A549 (cell line): Measurements from ENCODE around the gene TNIK. TPM values are rescaled to one million over a fixed set of nuclear protein-coding genes. Genes with fewer than 3 reads are reported as not detected.

Source experiments
- ATAC-seq, 2 experiments: fragments of 200-7000 bp in 1 of 2; fragments of >200 bp in 1 of 2; cut with Nextera tagmentation in 1 of 2; cut with Tn5 transposase in 1 of 2; 3 replicates each; pipeline versions ENCODE4 v1.8.0 to v1.9.1; 2018 to 2020; ENCODE audit warnings: mild to moderate bottlenecking in 1 of 2, moderate library complexity in 1 of 2
- CTCF ChIA-PET: fragments of 300-600 bp; sonication (Branson Sonifier 250); formaldehyde crosslinking; extraction: SDS; loops from one replicate; lab custom pipeline; 2021; ENCODE audit warnings: antibody characterized with exemption, inconsistent platforms; lab: Yijun Ruan, JAX
- POLR2A ChIA-PET: fragments of 350-600 bp; formaldehyde crosslinking; extraction: SDS; loops from one replicate; lab custom pipeline; 2021; ENCODE audit warnings: antibody characterized with exemption, inconsistent platforms; lab: Yijun Ruan, JAX
- DNase-seq, 2 experiments: peaks; one replicate each; pipeline versions ENCODE4 v3.0.0 to v3.0.0-alpha.2; 2011 to 2016; ENCODE audit warnings: low read depth in 1 of 2, low spot score in 1 of 2
- FAIRE-seq: peaks from 2 replicates; lab custom pipeline; 2011; peaks lifted over from hg19 to GRCh38; lab: Jason Lieb, UNC
- H3K27ac ChIP-seq, 2 experiments: fragments of >200 bp; sonication (Bioruptor Twin); formaldehyde crosslinking; 3 replicates each; pipeline ENCODE4 v1.5.1; 2016 to 2017
- H3K4me1 ChIP-seq: fragments of >200 bp; sonication (Bioruptor Twin); formaldehyde crosslinking; 3 replicates; pipeline ENCODE4 v1.6.1; 2016
- H3K4me2 ChIP-seq: fragments of >200 bp; sonication (Bioruptor Twin); formaldehyde crosslinking; 3 replicates; pipeline ENCODE4 v1.6.1; 2016
- H3K4me3 ChIP-seq: fragments of >200 bp; sonication (Bioruptor Twin); formaldehyde crosslinking; 3 replicates; pipeline ENCODE4 v1.5.1; 2016
- H3K9me3 ChIP-seq: fragments of >200 bp; sonication (Bioruptor Twin); formaldehyde crosslinking; 3 replicates; pipeline ENCODE4 v1.6.1; 2016
- CBX8 ChIP-seq: fragments of 200-600 bp; sonication (generic); IDR thresholded peaks from 2 replicates; pipeline ENCODE4 v1.6.1; 2016
- CEBPB ChIP-seq, 2 experiments: fragments of >200 bp in 1 of 2; sonication (Bioruptor Twin) in 1 of 2; formaldehyde crosslinking in 1 of 2; IDR thresholded peaks; 2 replicates each; pipeline ENCODE4 v1.6.1; 2012 to 2016
- CHD2 ChIP-seq: fragments of 150-350 bp; IDR thresholded peaks from 2 replicates; pipeline ENCODE4 v1.6.1; 2014; ENCODE audit warnings: low read length; ENCODE audit not compliant: partially characterized antibody
- E2F6 ChIP-seq: IDR thresholded peaks from 2 replicates; pipeline ENCODE4 v1.6.1; 2012; ENCODE audit warnings: low read depth, borderline replicate concordance
- EHF ChIP-seq: fragments of 250-450 bp; sonication (Bioruptor Pico); IDR thresholded peaks from 2 replicates; pipeline ENCODE4 v1.5.0; 2020; ENCODE audit warnings: mild to moderate bottlenecking
- EHMT2 ChIP-seq: fragments of 200-600 bp; sonication (generic); IDR thresholded peaks from 2 replicates; pipeline ENCODE4 v1.6.1; 2016; ENCODE audit warnings: antibody characterized with exemption, low read depth, mild to moderate bottlenecking, moderate library complexity
- ESRRA ChIP-seq: fragments of 150-350 bp; IDR thresholded peaks from 2 replicates; pipeline ENCODE4 v1.6.1; 2014; ENCODE audit warnings: mild to moderate bottlenecking, low read length, borderline replicate concordance
- FOSB ChIP-seq: fragments of 250-450 bp; sonication (Bioruptor Pico); IDR thresholded peaks from 2 replicates; pipeline ENCODE4 v1.5.0; 2020; ENCODE audit warnings: mild to moderate bottlenecking, moderate library complexity
- GATA3 ChIP-seq: IDR thresholded peaks from 2 replicates; pipeline ENCODE4 v1.6.1; 2012; ENCODE audit warnings: borderline replicate concordance
- HOXA7 ChIP-seq: fragments of 250-450 bp; sonication (Bioruptor Pico); IDR thresholded peaks from 2 replicates; pipeline ENCODE4 v1.5.0; 2020; ENCODE audit warnings: mild to moderate bottlenecking, moderate library complexity
- KDM5A ChIP-seq: fragments of 200-600 bp; sonication (generic); IDR thresholded peaks from 2 replicates; pipeline ENCODE4 v1.6.1; 2016; ENCODE audit warnings: antibody characterized with exemption, mild to moderate bottlenecking
- MAFK ChIP-seq: fragments of 450-650 bp; IDR thresholded peaks from 2 replicates; pipeline ENCODE4 v1.6.1; 2014; ENCODE audit not compliant: partially characterized antibody
- MAX ChIP-seq: IDR thresholded peaks from 2 replicates; pipeline ENCODE4 v1.6.1; 2012
- MYC ChIP-seq: IDR thresholded peaks from 2 replicates; pipeline ENCODE4 v1.6.1; 2012; ENCODE audit warnings: mild to moderate bottlenecking, inconsistent platforms, low read length, improper control_type of control experiment, borderline replicate concordance
- PBX3 ChIP-seq: IDR thresholded peaks from 2 replicates; pipeline ENCODE4 v1.6.1; 2012
- PHF8 ChIP-seq: fragments of 200-600 bp; sonication (generic); IDR thresholded peaks from 2 replicates; pipeline ENCODE4 v1.6.1; 2016; ENCODE audit warnings: low read depth, mild to moderate bottlenecking, antibody characterized with exemption, moderate library complexity, borderline replicate concordance
- POLR2A ChIP-seq: IDR thresholded peaks from 2 replicates; pipeline ENCODE4 v1.6.1; 2012; ENCODE audit warnings: mild to moderate bottlenecking, low read length
- RAD21 ChIP-seq, 2 experiments: fragments of >200 bp in 1 of 2; sonication (Bioruptor Twin) in 1 of 2; formaldehyde crosslinking in 1 of 2; IDR thresholded peaks in 1 of 2; conservative IDR thresholded peaks in 1 of 2; 2 replicates in 1 of 2; 3 replicates in 1 of 2; pipeline ENCODE4 v1.6.1; 2012 to 2018; ENCODE audit warnings: inconsistent platforms in 1 of 2
- TFCP2L1 ChIP-seq: fragments of 250-450 bp; sonication (Bioruptor Pico); IDR thresholded peaks from 2 replicates; pipeline ENCODE4 v1.5.0; 2021; ENCODE audit warnings: mild to moderate bottlenecking
- TP53 ChIP-seq: fragments of 250-450 bp; sonication (Bioruptor Pico); IDR thresholded peaks from 2 replicates; pipeline ENCODE4 v1.5.0; 2021; ENCODE audit warnings: mild to moderate bottlenecking, moderate library complexity
- ZC3H11A ChIP-seq: fragments of 450-650 bp; IDR thresholded peaks from 2 replicates; pipeline ENCODE4 v1.6.1; 2014; ENCODE audit warnings: antibody characterized with exemption, mild to moderate bottlenecking
- ZFP36 ChIP-seq: fragments of 450-650 bp; IDR thresholded peaks from 2 replicates; pipeline ENCODE4 v1.6.1; 2014; ENCODE audit warnings: borderline replicate concordance; ENCODE audit not compliant: partially characterized antibody
- ZNF302 ChIP-seq: fragments of 250-450 bp; sonication (Bioruptor Pico); IDR thresholded peaks from 2 replicates; pipeline ENCODE4 v1.9.0; 2021; ENCODE audit warnings: inconsistent platforms, mild to moderate bottlenecking, moderate library complexity
- WGBS: methylation state at CpG from one replicate; pipeline ENCODE4 v1.1.6; 2017; ENCODE audit errors: missing lambda C conversion rate; 5-methylcytosine and 5-hydroxymethylcytosine counted together
- polyA plus RNA-seq, 4 experiments: library from polyadenylated mRNA; depleted of rRNA in 3 of 4; stranded (reverse); fragments of >200 nt; fragmentation: RNase III in 1 of 4; extraction: RNeasy Plus Mini Kit Qiagen cat#74134 plus additional on column Dnase treatment in 1 of 4; gene quantifications; 2 replicates in 3 of 4; 3 replicates in 1 of 4; pipeline ENCODE4 v1.2.3, GENCODE V29; 2011 to 2017
- TF ChIP-seq, protein P1 (sequence below): fragments of >200 bp; sonication (Bioruptor Twin); formaldehyde crosslinking; IDR thresholded peaks from 2 replicates; pipeline ENCODE4 v1.6.1; 2016
- TF ChIP-seq, protein P2 (sequence below): fragments of 250-450 bp; sonication (Bioruptor Pico); IDR thresholded peaks from 2 replicates; pipeline ENCODE4 v1.5.0; 2020; ENCODE audit warnings: low read depth, mild to moderate bottlenecking, moderate library complexity
- TF ChIP-seq, protein P3 (sequence below): fragments of >200 bp; sonication (Bioruptor Twin); formaldehyde crosslinking; IDR thresholded peaks from 3 replicates; pipeline ENCODE4 v1.6.1; 2016

Gene TNIK
- polyA plus RNA-seq, 2 of the 4 experiments (the other 2 are of a cell fraction): 1.6 to 1.8 TPM

DNA sequence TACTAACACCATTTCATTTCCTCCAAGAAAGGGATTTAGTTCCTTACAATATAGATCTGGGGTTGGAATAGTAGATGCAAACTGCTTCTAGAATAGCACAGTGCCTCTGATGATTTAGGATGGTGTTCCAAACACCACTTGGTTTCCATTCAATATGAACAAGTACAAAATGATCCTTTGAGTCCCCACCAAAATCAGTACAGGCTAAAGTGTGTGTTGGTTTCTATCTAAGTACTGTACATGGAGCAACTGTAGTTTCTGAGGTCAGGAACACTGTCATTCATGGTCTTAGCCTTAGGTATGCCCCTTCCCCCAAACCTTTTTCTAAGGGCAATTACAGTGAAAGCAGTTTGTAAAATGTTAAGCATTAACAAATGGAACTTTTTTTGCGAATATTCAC is 162.3 kb downstream of the TNIK start:
- DNase-seq (no peak), FAIRE-seq (no peak), ATAC-seq (no peak)
- Histone ChIP-seq H3K4me2 (no peak overlapping the region), H3K27ac (no peak overlapping the region), H3K4me1 (no peaks in the 10 kb centered on the region), H3K9me3 (no peaks in the 10 kb centered on the region), H3K4me3 (no peak overlapping the region)
- ChIA-PET POLR2A (no interaction called here), CTCF (no interaction called here)
- TF ChIP-seq CBX8 (no peak), PHF8 (no peak), E2F6 (no peak), HOXA7 (no peak), KDM5A (no peak), ZC3H11A (no peak), ESRRA (no peak), TFCP2L1 (no peak), CHD2 (no peak)
- TF ChIP-seq, protein P1, sequence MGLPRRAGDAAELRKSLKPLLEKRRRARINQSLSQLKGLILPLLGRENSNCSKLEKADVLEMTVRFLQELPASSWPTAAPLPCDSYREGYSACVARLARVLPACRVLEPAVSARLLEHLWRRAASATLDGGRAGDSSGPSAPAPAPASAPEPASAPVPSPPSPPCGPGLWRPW: no peak
- TF ChIP-seq, protein P2, sequence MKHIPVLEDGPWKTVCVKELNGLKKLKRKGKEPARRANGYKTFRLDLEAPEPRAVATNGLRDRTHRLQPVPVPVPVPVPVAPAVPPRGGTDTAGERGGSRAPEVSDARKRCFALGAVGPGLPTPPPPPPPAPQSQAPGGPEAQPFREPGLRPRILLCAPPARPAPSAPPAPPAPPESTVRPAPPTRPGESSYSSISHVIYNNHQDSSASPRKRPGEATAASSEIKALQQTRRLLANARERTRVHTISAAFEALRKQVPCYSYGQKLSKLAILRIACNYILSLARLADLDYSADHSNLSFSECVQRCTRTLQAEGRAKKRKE: no peak
- WGBS: 50% methylated on average over 1 of the region's 1 CpG

- no peak for TF ChIP-seq GATA3
- no peak for TF ChIP-seq FOSB (CRISPR knock-in tag)
- no peak for TF ChIP-seq PBX3
- TF ChIP-seq ZFP36: no peak
- no peak for TF ChIP-seq ZNF302 (CRISPR knock-in tag)
- no peak for TF ChIP-seq MAFK
- TF ChIP-seq, protein P3, sequence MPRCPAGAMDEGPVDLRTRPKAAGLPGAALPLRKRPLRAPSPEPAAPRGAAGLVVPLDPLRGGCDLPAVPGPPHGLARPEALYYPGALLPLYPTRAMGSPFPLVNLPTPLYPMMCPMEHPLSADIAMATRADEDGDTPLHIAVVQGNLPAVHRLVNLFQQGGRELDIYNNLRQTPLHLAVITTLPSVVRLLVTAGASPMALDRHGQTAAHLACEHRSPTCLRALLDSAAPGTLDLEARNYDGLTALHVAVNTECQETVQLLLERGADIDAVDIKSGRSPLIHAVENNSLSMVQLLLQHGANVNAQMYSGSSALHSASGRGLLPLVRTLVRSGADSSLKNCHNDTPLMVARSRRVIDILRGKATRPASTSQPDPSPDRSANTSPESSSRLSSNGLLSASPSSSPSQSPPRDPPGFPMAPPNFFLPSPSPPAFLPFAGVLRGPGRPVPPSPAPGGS: no peak
- no peak for TF ChIP-seq MAX
- no peak for TF ChIP-seq EHMT2
- no peak for TF ChIP-seq TP53 (CRISPR knock-in tag)
- TF ChIP-seq RAD21 (conservative IDR thresholded peaks at IDR 0.05 in 1 of 2, IDR thresholded peaks at IDR 0.05 in 1 of 2): no peak
- no peak for TF ChIP-seq POLR2A
- TF ChIP-seq MYC: no peak
- TF ChIP-seq CEBPB (IDR thresholded peaks at IDR 0.05): no peak
- no peak for TF ChIP-seq EHF (CRISPR knock-in tag)
- TF ChIP-seq E2F6: no peak
- Histone ChIP-seq H3K27ac (no peak overlapping the region), H3K4me2 (no peak overlapping the region), H3K4me3 (no peak overlapping the region), H3K4me1 (no peaks in the 10 kb centered on the region), H3K9me3 (no peaks in the 10 kb centered on the region)
- DNase-seq (no peak), ATAC-seq (no peak), FAIRE-seq (no peak)
- ChIA-PET CTCF (no interaction called here), POLR2A (no interaction called here)
- 76% methylated on average over 2 of the region's 2 CpGs for WGBS
These were observed 163.0 kb downstream of the TNIK start for GRCh38 chr3:171297207-171297606.
